Uterus (tissue), 2 donors: ENCODE data around the gene SATB2.

Experiments
- CTCF ChIP-seq, 4 experiments: fragments of 200-600 bp in 2 of 4; fragments of 450-650 bp in 2 of 4; sonication (generic) in 2 of 4; IDR thresholded peaks; one replicate each; pipeline ENCODE4 v1.5.1; 2016 to 2019; ENCODE audit warnings: antibody characterized with exemption in 4 of 4, mild to moderate bottlenecking in 2 of 4, moderate library complexity in 1 of 4
- POLR2A ChIP-seq, 2 donors: fragments of 450-650 bp; IDR thresholded peaks; one replicate each; pipeline ENCODE4 v1.6.1; 2016; ENCODE audit warnings: antibody characterized with exemption in 2 of 2, mild to moderate bottlenecking in 1 of 2, moderate library complexity in 1 of 2

GRCh38 chr2:199230091-199230490 is 227.6 kb downstream of the SATB2 start:
- no peak for TF ChIP-seq CTCF (IDR thresholded peaks at IDR 0.05)
- no peak for TF ChIP-seq POLR2A (IDR thresholded peaks at IDR 0.05)
